NB4 (cell line): ENCODE measurements around the gene PLA2G1B.

Source experiments
- MYC ChIP-seq: IDR thresholded peaks from 2 replicates; pipeline ENCODE4 v1.6.1; 2011; ENCODE audit warnings: low read depth, low read length
- POLR2A ChIP-seq: IDR thresholded peaks from 2 replicates; pipeline ENCODE4 v1.6.1; 2011; ENCODE audit warnings: mild to moderate bottlenecking; ENCODE audit not compliant: insufficient read length; ENCODE audit errors: extremely low read depth
- TF ChIP-seq, protein P1 (sequence below): IDR thresholded peaks from one replicate; pipeline ENCODE4 v1.5.1; 2012; ENCODE audit warnings: low read depth, low read length

DNA sequence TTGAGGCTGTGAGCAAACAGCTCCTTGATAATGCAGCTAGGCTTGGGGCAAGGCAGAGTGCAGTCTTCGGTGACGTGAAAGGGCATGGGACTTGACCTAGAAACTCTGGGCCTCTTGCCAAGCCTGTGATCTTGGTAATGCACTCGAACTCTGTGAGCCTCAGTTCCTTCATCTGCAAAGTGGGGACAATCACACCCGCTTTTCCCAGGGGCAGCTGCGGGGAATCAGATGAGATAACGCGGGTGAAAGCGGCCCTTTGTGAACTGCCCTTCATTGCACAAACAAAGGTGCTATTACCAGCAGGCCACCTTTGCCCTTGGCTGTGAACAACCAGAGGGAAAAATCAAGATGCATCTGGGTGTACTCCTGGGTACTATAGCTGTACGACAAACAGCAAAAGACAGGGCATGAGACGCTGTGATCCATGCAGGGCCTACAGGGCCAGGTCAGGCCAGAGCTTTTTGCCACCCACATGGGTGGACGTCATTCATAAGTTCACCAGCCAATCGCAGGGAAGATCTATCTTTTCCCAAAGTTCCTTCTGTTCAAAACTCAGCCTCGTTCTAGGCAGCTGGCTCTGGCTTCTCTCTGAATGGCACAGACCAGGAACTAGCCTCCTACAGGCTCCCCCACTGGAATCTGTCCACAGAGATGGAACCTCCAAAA is 38.2 kb upstream of the PLA2G1B start:
- TF ChIP-seq POLR2A (no peak), MYC (no peak)
- TF ChIP-seq, protein P1, sequence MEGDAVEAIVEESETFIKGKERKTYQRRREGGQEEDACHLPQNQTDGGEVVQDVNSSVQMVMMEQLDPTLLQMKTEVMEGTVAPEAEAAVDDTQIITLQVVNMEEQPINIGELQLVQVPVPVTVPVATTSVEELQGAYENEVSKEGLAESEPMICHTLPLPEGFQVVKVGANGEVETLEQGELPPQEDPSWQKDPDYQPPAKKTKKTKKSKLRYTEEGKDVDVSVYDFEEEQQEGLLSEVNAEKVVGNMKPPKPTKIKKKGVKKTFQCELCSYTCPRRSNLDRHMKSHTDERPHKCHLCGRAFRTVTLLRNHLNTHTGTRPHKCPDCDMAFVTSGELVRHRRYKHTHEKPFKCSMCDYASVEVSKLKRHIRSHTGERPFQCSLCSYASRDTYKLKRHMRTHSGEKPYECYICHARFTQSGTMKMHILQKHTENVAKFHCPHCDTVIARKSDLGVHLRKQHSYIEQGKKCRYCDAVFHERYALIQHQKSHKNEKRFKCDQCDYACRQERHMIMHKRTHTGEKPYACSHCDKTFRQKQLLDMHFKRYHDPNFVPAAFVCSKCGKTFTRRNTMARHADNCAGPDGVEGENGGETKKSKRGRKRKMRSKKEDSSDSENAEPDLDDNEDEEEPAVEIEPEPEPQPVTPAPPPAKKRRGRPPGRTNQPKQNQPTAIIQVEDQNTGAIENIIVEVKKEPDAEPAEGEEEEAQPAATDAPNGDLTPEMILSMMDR, result no peak
